Thoracic aorta (tissue), 2 donors: ENCODE data around the gene ADSS2. TPM values are rescaled to one million over a fixed set of nuclear protein-coding genes. Genes with fewer than 3 reads are reported as not detected.

Experiments used
- ATAC-seq: fragments of 150-250 bp; one replicate; pipeline ENCODE4 v1.8.0; 2017; ENCODE audit warnings: low read depth; ENCODE audit not compliant: insufficient number of reproducible peaks, low FRiP score
- DNase-seq: peaks from one replicate; pipeline ENCODE4 v3.0.0-alpha.2; 2020; ENCODE audit warnings: low spot score
- H3K27ac ChIP-seq, 2 donors: fragments of 200-600 bp; sonication (generic); 1 replicate in 1 of 2; 2 replicates in 1 of 2; pipeline ENCODE4 v1.5.1; 2016; ENCODE audit warnings: mild to moderate bottlenecking in 2 of 2, moderate library complexity in 2 of 2
- H3K27me3 ChIP-seq: fragments of 200-600 bp; sonication (generic); replicated peaks from 2 replicates; pipeline ENCODE4 v1.6.0; 2016; ENCODE audit warnings: mild to moderate bottlenecking; ENCODE audit not compliant: insufficient read depth
- H3K36me3 ChIP-seq: fragments of 200-600 bp; sonication (generic); one replicate; pipeline ENCODE4 v1.5.1; 2016
- H3K4me1 ChIP-seq, 2 donors: fragments of 200-600 bp; sonication (generic); 1 replicate in 1 of 2; 2 replicates in 1 of 2; pipeline versions ENCODE4 v1.5.1 to v1.6.0; 2016; ENCODE audit warnings: low read depth in 2 of 2, mild to moderate bottlenecking in 1 of 2; ENCODE audit not compliant: control insufficient read depth in 1 of 2
- H3K4me3 ChIP-seq: fragments of 200-600 bp; sonication (generic); 2 replicates; pipeline ENCODE4 v1.5.1; 2016; ENCODE audit warnings: mild to moderate bottlenecking
- H3K9me3 ChIP-seq: fragments of 200-600 bp; sonication (generic); 2 replicates; pipeline ENCODE4 v1.5.1; 2016
- CTCF ChIP-seq: fragments of 200-600 bp; sonication (generic); IDR thresholded peaks from one replicate; pipeline ENCODE4 v1.5.1; 2019; ENCODE audit warnings: antibody characterized with exemption
- total RNA-seq, 2 donors: library from RNA; depleted of rRNA; stranded (reverse); fragments of >200 nt; gene quantifications; one replicate each; pipeline versions ENCODE4 v1.1.0 to v1.2.3, GENCODE V29; 2016

ADSS2 gene
- total RNA-seq, 2 donors from 2014 or later = 51.7 to 53.2 TPM

GRCh38 chr1:244371242-244372141 lies 80.2 kb downstream of the ADSS2 start:
- Histone ChIP-seq H3K36me3 (no peaks in the 10 kb centered on the region), H3K27ac (no peak overlapping the region), H3K4me1 (no peaks in the 10 kb centered on the region), H3K9me3 (no peaks in the 10 kb centered on the region), H3K27me3 (no peaks in the 10 kb centered on the region), H3K4me3 (no peak overlapping the region)
- ATAC-seq (no peak), DNase-seq (no peak)
- TF ChIP-seq CTCF = no peak

GRCh38 chr1:244370060-244370637 lies 81.6 kb downstream of the ADSS2 start:
- no peak for TF ChIP-seq CTCF
- ATAC-seq (no peak), DNase-seq (no peak)
- no peaks in the 10 kb centered on the region for H3K27me3 ChIP-seq
- no peak overlapping the region for H3K4me3 ChIP-seq
- no peaks in the 10 kb centered on the region for H3K36me3 ChIP-seq
- H3K4me1 ChIP-seq = no peaks in the 10 kb centered on the region
- no peak overlapping the region for H3K27ac ChIP-seq
- no peaks in the 10 kb centered on the region for H3K9me3 ChIP-seq

- ATAC-seq = no peak
- no peaks in the 10 kb centered on the region for H3K4me1 ChIP-seq
- TF ChIP-seq CTCF = no peak
- DNase-seq = no peak
- no peaks in the 10 kb centered on the region for H3K9me3 ChIP-seq
- no peaks in the 10 kb centered on the region for H3K27me3 ChIP-seq
- H3K4me3 ChIP-seq = no peak overlapping the region
- H3K27ac ChIP-seq = no peak overlapping the region
- H3K36me3 ChIP-seq = no peaks in the 10 kb centered on the region
Measured at GRCh38 chr1:244369256-244370057, 82.3 kb downstream of the ADSS2 start.

GRCh38 chr1:244368279-244368678 lies 83.4 kb downstream of the ADSS2 start:
- H3K4me3 ChIP-seq = no peak overlapping the region
- TF ChIP-seq CTCF = no peak

More at GRCh38 chr1:244368279-244368678, 83.4 kb downstream of the ADSS2 start:
- ATAC-seq (no peak), DNase-seq (no peak)
- Histone ChIP-seq H3K27me3 (no peaks in the 10 kb centered on the region), H3K4me1 (no peaks in the 10 kb centered on the region), H3K9me3 (no peaks in the 10 kb centered on the region), H3K36me3 (no peaks in the 10 kb centered on the region), H3K27ac (no peak overlapping the region)
